OCI-LY7 (cell line): ENCODE data around the gene ERC1. TPM values are rescaled to one million over a fixed set of nuclear protein-coding genes. Genes with fewer than 3 reads are reported as not detected.

Experiments used
- BruUV-seq: library from RNA; stranded (reverse); fragments of 400-500 nt; replicated peaks from 2 replicates; lab custom pipeline; 2021; lab: Mats Ljungman, UMichigan
- CTCF ChIA-PET: fragments of 300-600 bp; sonication (Branson Sonifier 250); formaldehyde crosslinking; loops from one replicate; lab custom pipeline; 2022; ENCODE audit warnings: antibody characterized with exemption; ENCODE audit not compliant: unreplicated experiment; lab: Charles Lee
- POLR2A ChIA-PET: fragments of 300-600 bp; sonication (Branson Sonifier 250); formaldehyde crosslinking; loops from one replicate; lab custom pipeline; 2022; ENCODE audit warnings: antibody characterized with exemption; lab: Charles Lee
- DNase-seq: peaks from one replicate; pipeline ENCODE4 v3.0.0-alpha.2; 2015; ENCODE audit warnings: low spot score
- H2AFZ ChIP-seq: fragments of 200-600 bp; sonication (generic), shearing (Covaris generic); 2 replicates; pipeline ENCODE4 v1.6.1; 2014; ENCODE audit warnings: mild to moderate bottlenecking, antibody characterized with exemption, low read length, moderate library complexity
- H3K27ac ChIP-seq: fragments of 200-600 bp; sonication (generic); 2 replicates; pipeline ENCODE4 v1.5.1; 2014; ENCODE audit warnings: mixed run types, low read depth, mild to moderate bottlenecking, moderate library complexity, low read length, inconsistent platforms; ENCODE audit not compliant: poor library complexity, severe bottlenecking
- H3K36me3 ChIP-seq: fragments of 200-600 bp; sonication (generic); 2 replicates; pipeline ENCODE4 v1.6.1; 2014; ENCODE audit warnings: mild to moderate bottlenecking, antibody characterized with exemption, low read length, moderate library complexity, mixed read lengths; ENCODE audit not compliant: insufficient read depth
- H3K4me1 ChIP-seq: fragments of 200-600 bp; sonication (generic); 2 replicates; pipeline ENCODE4 v1.5.1; 2014; ENCODE audit warnings: mild to moderate bottlenecking, low read length; ENCODE audit not compliant: insufficient read depth, poor library complexity, severe bottlenecking
- H3K4me2 ChIP-seq: fragments of 200-600 bp; sonication (generic); 2 replicates; pipeline ENCODE4 v1.6.1; 2014; ENCODE audit warnings: mild to moderate bottlenecking, low read length
- H3K4me3 ChIP-seq: fragments of 200-600 bp; sonication (generic); 2 replicates; pipeline ENCODE4 v1.5.1; 2014; ENCODE audit warnings: mild to moderate bottlenecking, low read depth, low read length; ENCODE audit not compliant: poor library complexity, severe bottlenecking
- H3K79me2 ChIP-seq: fragments of 200-600 bp; sonication (generic); 2 replicates; pipeline ENCODE4 v1.6.1; 2016; ENCODE audit warnings: low read depth, mild to moderate bottlenecking, low read length, moderate library complexity, mixed read lengths; ENCODE audit not compliant: insufficient read depth
- H3K9me2 ChIP-seq: fragments of 200-600 bp; sonication (generic); 2 replicates; pipeline ENCODE4 v1.6.1; 2016; ENCODE audit warnings: mild to moderate bottlenecking, low read length, mixed read lengths; ENCODE audit not compliant: insufficient read depth
- H3K9me3 ChIP-seq: fragments of 200-600 bp; sonication (generic); 2 replicates; pipeline ENCODE4 v1.6.1; 2014; ENCODE audit warnings: mild to moderate bottlenecking, mixed run types, low read length, mixed read lengths
- H4K20me1 ChIP-seq: fragments of 200-600 bp; sonication (generic); 2 replicates; pipeline ENCODE4 v1.6.1; 2014; ENCODE audit warnings: mild to moderate bottlenecking, antibody characterized with exemption, low read length, moderate library complexity, mixed read lengths; ENCODE audit not compliant: insufficient read depth
- CTCF ChIP-seq: fragments of 200-600 bp; sonication (generic); conservative IDR thresholded peaks from 2 replicates; pipeline ENCODE4 v1.5.1; 2014; ENCODE audit warnings: mild to moderate bottlenecking, antibody characterized with exemption, low read length, moderate library complexity, mixed read lengths
- EZH2phosphoT487 ChIP-seq: fragments of 200-600 bp; sonication (generic); IDR thresholded peaks from 2 replicates; pipeline ENCODE4 v1.6.1; 2018; ENCODE audit warnings: low read depth, borderline replicate concordance, mild to moderate bottlenecking, mixed run types, antibody characterized with exemption, low read length, moderate library complexity, mixed read lengths
- intact Hi-C: fragments of 100-400 bp; cut with micrococcal nuclease; formaldehyde crosslinking; loops from one replicate; pipeline ENCODE4 v1.10.0; 2022; ENCODE audit not compliant: unreplicated experiment
- total RNA-seq, 2 experiments: library from RNA; depleted of rRNA in 1 of 2; stranded (reverse); fragments of >200 nt in 1 of 2; shearing (Covaris generic) in 1 of 2; gene quantifications; 2 replicates each; pipeline ENCODE4 v1.2.3, GENCODE V29; 2014 to 2022

ERC1 gene
- total RNA-seq, 2 experiments from 2014 or later: 26.9 to 86.9 TPM

- H3K9me3 ChIP-seq: no peaks in the 10 kb centered on the region
- peaks cover 22% of the 10 kb centered on the region for H3K36me3 ChIP-seq
- intact Hi-C loops: no loop called here
- H3K27ac ChIP-seq: no peak overlapping the region
- no peak for DNase-seq
- no peak overlapping the region for H3K4me2 ChIP-seq
- no peaks in the 10 kb centered on the region for H4K20me1 ChIP-seq
- H2AFZ ChIP-seq: no peak overlapping the region
- BruUV-seq: no TSS peak
- H3K79me2 ChIP-seq: no peaks in the 10 kb centered on the region
- no peak overlapping the region for H3K4me3 ChIP-seq
- H3K9me2 ChIP-seq: no peaks in the 10 kb centered on the region
- ChIA-PET POLR2A (interaction anchor here (0.7 kb wide), 1 partner anchor 702 kb away, joined by 3 read pairs; the partner anchor contains the start of gene WNK1), CTCF (no interaction called here)
- TF ChIP-seq CTCF: no peak
- no peak for TF ChIP-seq EZH2phosphoT487
- no peaks in the 10 kb centered on the region for H3K4me1 ChIP-seq
Observed at GRCh38 chr12:1453810-1454209, 462.8 kb downstream of the ERC1 start.

DNA sequence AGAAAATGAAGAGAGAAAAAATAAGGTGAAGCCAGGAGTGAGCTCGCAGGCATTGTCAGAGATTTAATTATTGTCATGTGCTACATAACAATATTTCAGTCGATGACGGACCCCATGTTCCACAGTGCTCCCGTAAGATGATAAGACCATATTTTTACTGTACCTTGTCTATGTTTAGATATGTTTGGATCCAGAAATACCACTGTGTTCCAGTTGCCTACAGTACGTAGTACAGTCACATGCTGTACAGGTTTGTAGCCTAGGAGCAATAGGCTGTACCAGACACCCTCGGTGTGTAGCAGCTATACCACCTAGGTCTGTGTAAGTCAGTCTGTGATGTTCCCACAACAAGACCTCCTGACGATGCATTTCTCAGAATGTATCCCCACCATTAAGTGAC lies 465.9 kb downstream of the ERC1 start:
- intact Hi-C loops: no loop called here
- POLR2A ChIA-PET: no interaction called here

More for the DNA sequence above, 465.9 kb downstream of the ERC1 start:
- no peak for TF ChIP-seq CTCF
- no peak for TF ChIP-seq EZH2phosphoT487
- Histone ChIP-seq H3K27ac (no peak overlapping the region), H2AFZ (no peak overlapping the region), H3K36me3 (peaks cover 13% of the 10 kb centered on the region; the same call in 1 of the 2 replicates), H3K4me2 (no peak overlapping the region), H3K79me2 (no peaks in the 10 kb centered on the region), H3K9me3 (no peaks in the 10 kb centered on the region), H3K4me3 (no peak overlapping the region), H3K4me1 (no peaks in the 10 kb centered on the region), H4K20me1 (no peaks in the 10 kb centered on the region), H3K9me2 (no peaks in the 10 kb centered on the region)
- no peak for DNase-seq
- BruUV-seq: no TSS peak
- CTCF ChIA-PET: no interaction called here
